GM23248 (cell line): ENCODE data around the gene RBMS1. TPM values are rescaled to one million over a fixed set of nuclear protein-coding genes. Genes with fewer than 3 reads are reported as not detected.

Experiments used
- DNase-seq: peaks from one replicate; pipeline ENCODE4 v3.0.0-alpha.2; 2015
- H2AFZ ChIP-seq: fragments of 200-600 bp; sonication (generic); 2 replicates; pipeline ENCODE4 v1.6.1; 2016; ENCODE audit warnings: antibody characterized with exemption
- H3F3A ChIP-seq: fragments of 200-600 bp; sonication (generic); 2 replicates; pipeline ENCODE4 v1.6.1; 2016; ENCODE audit warnings: mild to moderate bottlenecking, antibody characterized with exemption, mixed run types; ENCODE audit not compliant: insufficient read depth
- H3K27ac ChIP-seq: fragments of 200-600 bp; sonication (generic); 2 replicates; pipeline ENCODE4 v1.5.1; 2016; ENCODE audit warnings: mild to moderate bottlenecking
- H3K27me3 ChIP-seq: fragments of 200-600 bp; sonication (generic); replicated peaks from 2 replicates; pipeline ENCODE4 v1.6.1; 2016; ENCODE audit warnings: mild to moderate bottlenecking; ENCODE audit not compliant: insufficient read depth
- H3K36me3 ChIP-seq: fragments of 200-600 bp; sonication (generic); 2 replicates; pipeline ENCODE4 v1.6.1; 2016; ENCODE audit warnings: low read depth, mild to moderate bottlenecking
- H3K4me1 ChIP-seq: fragments of 200-600 bp; sonication (generic); 2 replicates; pipeline ENCODE4 v1.6.1; 2016; ENCODE audit warnings: mild to moderate bottlenecking; ENCODE audit not compliant: insufficient read depth
- H3K4me2 ChIP-seq: fragments of 200-600 bp; sonication (generic); one replicate; pipeline ENCODE4 v1.6.1; 2016; ENCODE audit warnings: mild to moderate bottlenecking; ENCODE audit not compliant: unreplicated experiment
- H3K4me3 ChIP-seq: fragments of 200-600 bp; sonication (generic); 2 replicates; pipeline ENCODE4 v1.5.1; 2016; ENCODE audit warnings: mild to moderate bottlenecking
- H3K79me2 ChIP-seq: fragments of 200-600 bp; sonication (generic); 2 replicates; pipeline ENCODE4 v1.6.1; 2016; ENCODE audit warnings: mild to moderate bottlenecking; ENCODE audit not compliant: insufficient read depth
- H3K9ac ChIP-seq: fragments of 200-600 bp; sonication (generic); 2 replicates; pipeline ENCODE4 v1.6.1; 2016; ENCODE audit warnings: mild to moderate bottlenecking
- H3K9me2 ChIP-seq: fragments of 200-600 bp; sonication (generic); 2 replicates; pipeline ENCODE4 v1.6.1; 2016; ENCODE audit warnings: mixed run types, mild to moderate bottlenecking, moderate library complexity; ENCODE audit not compliant: insufficient read depth
- H3K9me3 ChIP-seq: fragments of 200-600 bp; sonication (generic); one replicate; pipeline ENCODE4 v1.6.1; 2017; ENCODE audit warnings: low read depth
- H4K20me1 ChIP-seq: fragments of 200-600 bp; sonication (generic); 2 replicates; pipeline ENCODE4 v1.6.0; 2016; ENCODE audit not compliant: insufficient read depth
- EZH2 ChIP-seq: fragments of 200-600 bp; sonication (generic); IDR thresholded peaks from 2 replicates; pipeline ENCODE4 v1.6.1; 2018; ENCODE audit warnings: antibody characterized with exemption, mild to moderate bottlenecking; ENCODE audit not compliant: insufficient read depth, poor library complexity, severe bottlenecking
- EZH2phosphoT487 ChIP-seq: fragments of 200-600 bp; sonication (generic); IDR thresholded peaks from 2 replicates; pipeline ENCODE4 v1.6.1; 2018; ENCODE audit warnings: antibody characterized with exemption, moderate library complexity, mild to moderate bottlenecking, low read depth; ENCODE audit not compliant: insufficient read depth
- WGBS, 2 experiments: methylation state at CpG; one replicate each; pipeline ENCODE4 v1.1.6; 2015 to 2017; ENCODE audit warnings: low lambda C conversion rate in 2 of 2, low coverage in 1 of 2; ENCODE audit errors: missing lambda C conversion rate in 2 of 2; 5-methylcytosine and 5-hydroxymethylcytosine counted together
- in situ Hi-C: fragments of 300-500 bp; cut with MboI; formaldehyde crosslinking; loops from 2 replicates; pipeline ENCODE4 v1.15.0; 2020
- polyA plus RNA-seq: library from polyadenylated mRNA; unstranded; fragments of >200 nt; fragmentation: Nextera tagmentation; extraction: Ambion mirVana; gene quantifications from 2 replicates; pipeline ENCODE4 v1.2.1, GENCODE V29; 2016
- total RNA-seq: library from RNA; depleted of rRNA; stranded (reverse); fragments of >200 nt; shearing (Covaris generic); gene quantifications from 2 replicates; pipeline ENCODE4 v1.2.3, GENCODE V29; 2014

Gene RBMS1
- total and polyA plus RNA-seq, 2 experiments from 2014 or later = 72.3 to 91.7 TPM

- DNase-seq = peak; percentile 45
- in situ Hi-C loops = no loop called here
These were observed 62.2 kb downstream of the RBMS1 start for GRCh38 chr2:160431441-160431840.

DNA sequence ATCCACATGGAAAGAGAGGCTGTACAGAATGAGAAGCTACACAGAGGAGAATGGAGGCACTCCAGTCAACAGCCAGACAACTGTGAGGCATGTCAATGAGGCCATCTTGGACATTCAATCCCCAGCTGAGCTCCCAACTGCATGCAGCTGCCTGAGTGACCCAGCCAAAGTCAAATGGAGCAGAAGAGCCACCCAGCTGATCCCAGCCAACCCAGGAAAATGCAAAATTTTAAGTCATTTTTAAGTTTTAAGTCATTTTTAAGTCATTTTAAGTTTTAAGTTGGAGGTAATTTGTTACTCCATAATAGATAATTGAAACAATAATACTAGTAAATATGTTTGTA lies 63.6 kb downstream of the RBMS1 start:
- H3K9ac ChIP-seq = no peak overlapping the region
- H3K4me3 ChIP-seq = no peak overlapping the region
- peaks cover 93% of the 10 kb centered on the region for H3K79me2 ChIP-seq
- H4K20me1 ChIP-seq = no peaks in the 10 kb centered on the region
- H3F3A ChIP-seq = peaks cover 72% of the 10 kb centered on the region
- H3K4me1 ChIP-seq = peaks cover 72% of the 10 kb centered on the region
- no peak for DNase-seq
- H3K27me3 ChIP-seq = no peaks in the 10 kb centered on the region
- H3K9me2 ChIP-seq = no peaks in the 10 kb centered on the region
- in situ Hi-C loops = no loop called here
- no peak overlapping the region for H2AFZ ChIP-seq
- no peak for TF ChIP-seq EZH2
- no peak for TF ChIP-seq EZH2phosphoT487
- H3K27ac ChIP-seq = peak overlapping the region; percentile 17; the same call in 1 of the 2 replicates
- peaks cover 15% of the 10 kb centered on the region; the same call in 1 of the 2 replicates for H3K36me3 ChIP-seq
- no peaks in the 10 kb centered on the region for H3K9me3 ChIP-seq
- no peak overlapping the region for H3K4me2 ChIP-seq

More at GRCh38 chr2:160431441-160431840, 62.2 kb downstream of the RBMS1 start:
- H3K9me2 ChIP-seq = no peaks in the 10 kb centered on the region
- TF ChIP-seq EZH2 = no peak
- no peak for TF ChIP-seq EZH2phosphoT487
- H3K9me3 ChIP-seq = no peaks in the 10 kb centered on the region
- H3K9ac ChIP-seq = no peak overlapping the region
- peaks cover 61% of the 10 kb centered on the region for H3F3A ChIP-seq
- peaks cover 59% of the 10 kb centered on the region for H3K4me1 ChIP-seq
- H3K36me3 ChIP-seq = peaks cover 15% of the 10 kb centered on the region; the same call in 1 of the 2 replicates
- H3K4me2 ChIP-seq = no peak overlapping the region
- no peak overlapping the region for H3K4me3 ChIP-seq
- H3K27ac ChIP-seq = no peak overlapping the region
- no peak overlapping the region for H2AFZ ChIP-seq
- WGBS, 2 experiments = 97% methylated on average over 1 of the region's 1 CpG
- H3K79me2 ChIP-seq = peaks cover 93% of the 10 kb centered on the region
- H4K20me1 ChIP-seq = no peaks in the 10 kb centered on the region
- H3K27me3 ChIP-seq = no peaks in the 10 kb centered on the region

- no peak overlapping the region for H2AFZ ChIP-seq
- H3K4me3 ChIP-seq = no peak overlapping the region
- H3K36me3 ChIP-seq = peaks cover 15% of the 10 kb centered on the region; the same call in 1 of the 2 replicates
- H3K9ac ChIP-seq = no peak overlapping the region
- no peaks in the 10 kb centered on the region for H4K20me1 ChIP-seq
- H3K9me3 ChIP-seq = no peaks in the 10 kb centered on the region
- DNase-seq = peak; percentile 65
- H3K9me2 ChIP-seq = no peaks in the 10 kb centered on the region
- peaks cover 78% of the 10 kb centered on the region for H3F3A ChIP-seq
- H3K4me1 ChIP-seq = peaks cover 77% of the 10 kb centered on the region
- in situ Hi-C loops = no loop called here
- H3K27ac ChIP-seq = peak overlapping the region; percentile 88
- no peak for TF ChIP-seq EZH2
- TF ChIP-seq EZH2phosphoT487 = no peak
- no peaks in the 10 kb centered on the region for H3K27me3 ChIP-seq
- H3K79me2 ChIP-seq = peaks cover 93% of the 10 kb centered on the region
- WGBS, 2 experiments = 0 to 11% methylated on average over 1 of the region's 1 CpG
- no peak overlapping the region for H3K4me2 ChIP-seq
These were observed 64.2 kb downstream of the RBMS1 start for GRCh38 chr2:160429248-160430000.

- 39 to 44% methylated on average over 4 of the region's 4 CpGs for WGBS, 2 experiments
These were observed 65.2 kb downstream of the RBMS1 start for GRCh38 chr2:160428405-160428763.

More at GRCh38 chr2:160428405-160428763, 65.2 kb downstream of the RBMS1 start:
- DNase-seq = no peak
- peaks cover 68% of the 10 kb centered on the region for H3K4me1 ChIP-seq
- peak overlapping the region; percentile 27; the same call in 1 of the 2 replicates for H2AFZ ChIP-seq
- H3K9me3 ChIP-seq = no peaks in the 10 kb centered on the region
- H3K4me2 ChIP-seq = peak overlapping the region; percentile 91
- H3K4me3 ChIP-seq = peak overlapping the region; percentile 66
- peaks cover 80% of the 10 kb centered on the region for H3F3A ChIP-seq
- H3K79me2 ChIP-seq = peaks cover 93% of the 10 kb centered on the region
- H4K20me1 ChIP-seq = no peaks in the 10 kb centered on the region
- peak overlapping the region; percentile 88 for H3K27ac ChIP-seq
- no peaks in the 10 kb centered on the region for H3K9me2 ChIP-seq
- peaks cover 15% of the 10 kb centered on the region; the same call in 1 of the 2 replicates for H3K36me3 ChIP-seq
- no peak for TF ChIP-seq EZH2
- no peak for TF ChIP-seq EZH2phosphoT487
- peak overlapping the region; percentile 74 for H3K9ac ChIP-seq
- in situ Hi-C loops = no loop called here
- no peaks in the 10 kb centered on the region for H3K27me3 ChIP-seq
